ENCODE results near the gene CDC42EP4.
"Not testable (repeated sequence)": the region's sequence is repeated elsewhere in the genome, so short reads cannot be mapped to it uniquely, and the experiment has no call there.

Gene CDC42EP4

GRCh38 chr17:73271072-73271471 is 40.7 kb downstream of the CDC42EP4 start:
- Mint-ChIP-seq H3K36me3 (ENCODE audit: low read depth) (no peaks in the 10 kb centered on the region), H3K27ac (no peak overlapping the region), H3K4me1 (ENCODE audit: low read depth) (no peaks in the 10 kb centered on the region), H3K27me3 (no peaks in the 10 kb centered on the region), H3K4me3 (no peak overlapping the region), H3K9me3 (no peaks in the 10 kb centered on the region)

- Mint-ChIP-seq H3K4me1 (ENCODE audit: low read depth) (no peaks in the 10 kb centered on the region), H3K4me3 (no peak overlapping the region), H3K9me3 (no peaks in the 10 kb centered on the region), H3K36me3 (ENCODE audit: low read depth) (no peaks in the 10 kb centered on the region), H3K27ac (no peak overlapping the region), H3K27me3 (no peaks in the 10 kb centered on the region)
Observed at GRCh38 chr17:73269791-73270190, 42.0 kb downstream of the CDC42EP4 start.

- Mint-ChIP-seq H3K36me3 (ENCODE audit: low read depth) (no peaks in the 10 kb centered on the region), H3K27ac (no peak overlapping the region), H3K27me3 (no peaks in the 10 kb centered on the region), H3K4me3 (no peak overlapping the region), H3K9me3 (no peaks in the 10 kb centered on the region), H3K4me1 (ENCODE audit: low read depth) (no peaks in the 10 kb centered on the region)
Observed at GRCh38 chr17:73269329-73269615, 42.5 kb downstream of the CDC42EP4 start.

GRCh38 chr17:73268582-73269328 is 43.0 kb downstream of the CDC42EP4 start:
- H3K4me3 Mint-ChIP-seq, result no peak overlapping the region

GRCh38 chr17:73267648-73268537 is 43.9 kb downstream of the CDC42EP4 start:
- Mint-ChIP-seq H3K27me3 (peaks cover 3% of the 10 kb centered on the region), H3K36me3 (ENCODE audit: low read depth) (no peaks in the 10 kb centered on the region), H3K27ac (no peak overlapping the region), H3K4me3 (no peak overlapping the region), H3K9me3 (no peaks in the 10 kb centered on the region), H3K4me1 (ENCODE audit: low read depth) (no peaks in the 10 kb centered on the region)

More at GRCh38 chr17:73268582-73269328, 43.0 kb downstream of the CDC42EP4 start:
- Mint-ChIP-seq H3K4me1 (ENCODE audit: low read depth) (no peaks in the 10 kb centered on the region), H3K27me3 (no peaks in the 10 kb centered on the region), H3K27ac (no peak overlapping the region), H3K9me3 (no peaks in the 10 kb centered on the region), H3K36me3 (ENCODE audit: low read depth) (no peaks in the 10 kb centered on the region)

GRCh38 chr17:73266796-73267195 is 45.0 kb downstream of the CDC42EP4 start:
- Mint-ChIP-seq H3K4me3 (no peak overlapping the region), H3K27me3 (peaks cover 3% of the 10 kb centered on the region), H3K27ac (no peak overlapping the region), H3K9me3 (no peaks in the 10 kb centered on the region), H3K36me3 (ENCODE audit: low read depth) (no peaks in the 10 kb centered on the region), H3K4me1 (ENCODE audit: low read depth) (no peaks in the 10 kb centered on the region)

GRCh38 chr17:73265646-73266640 is 45.9 kb downstream of the CDC42EP4 start:
- Mint-ChIP-seq H3K27me3 (peaks cover 3% of the 10 kb centered on the region), H3K36me3 (ENCODE audit: low read depth) (no peaks in the 10 kb centered on the region), H3K4me1 (ENCODE audit: low read depth) (no peaks in the 10 kb centered on the region), H3K9me3 (no peaks in the 10 kb centered on the region), H3K4me3 (no peak overlapping the region), H3K27ac (no peak overlapping the region)

GRCh38 chr17:73264448-73264847 is 47.4 kb downstream of the CDC42EP4 start:
- H3K9me3 Mint-ChIP-seq; H3K4me1 Mint-ChIP-seq (ENCODE audit: low read depth); H3K27me3 Mint-ChIP-seq; H3K4me3 Mint-ChIP-seq; H3K27ac Mint-ChIP-seq; H3K36me3 Mint-ChIP-seq (ENCODE audit: low read depth): not testable (repeated sequence)

- Mint-ChIP-seq H3K9me3 (no peaks in the 10 kb centered on the region), H3K36me3 (ENCODE audit: low read depth) (no peaks in the 10 kb centered on the region), H3K27ac (no peak overlapping the region), H3K4me3 (no peak overlapping the region), H3K4me1 (ENCODE audit: low read depth) (no peaks in the 10 kb centered on the region), H3K27me3 (peaks cover 3% of the 10 kb centered on the region)
Observed at GRCh38 chr17:73262676-73263642, 48.8 kb downstream of the CDC42EP4 start.

- Mint-ChIP-seq H3K4me3 (no peak overlapping the region), H3K27me3 (peaks cover 3% of the 10 kb centered on the region), H3K4me1 (ENCODE audit: low read depth) (no peaks in the 10 kb centered on the region), H3K36me3 (ENCODE audit: low read depth) (no peaks in the 10 kb centered on the region), H3K9me3 (no peaks in the 10 kb centered on the region), H3K27ac (no peak overlapping the region)
Observed at GRCh38 chr17:73261952-73262675, 49.7 kb downstream of the CDC42EP4 start.

- Mint-ChIP-seq H3K4me1 (ENCODE audit: low read depth) (no peaks in the 10 kb centered on the region), H3K36me3 (ENCODE audit: low read depth) (no peaks in the 10 kb centered on the region), H3K4me3 (no peak within 1 kb of the TSS), H3K27me3 (peaks cover 3% of the 10 kb centered on the region), H3K27ac (no peak within 1 kb of the TSS), H3K9me3 (no peaks in the 10 kb centered on the region)
Observed at GRCh38 chr17:73261617-73261951, 50.2 kb downstream of the CDC42EP4 start, which contains the start of gene CPSF4L. Gene CPSF4L, minus strand, starts transcription at chr17:73261880. Its CDS starts 62 bp downstream, at chr17:73261818.

GRCh38 chr17:73257516-73257915 is 54.3 kb downstream of the CDC42EP4 start:
- Mint-ChIP-seq H3K9me3 (no peaks in the 10 kb centered on the region), H3K4me3 (no peak overlapping the region), H3K27me3 (no peaks in the 10 kb centered on the region), H3K4me1 (ENCODE audit: low read depth) (no peaks in the 10 kb centered on the region), H3K27ac (no peak overlapping the region), H3K36me3 (ENCODE audit: low read depth) (no peaks in the 10 kb centered on the region)

- H3K27me3 Mint-ChIP-seq, result no peaks in the 10 kb centered on the region
- no peaks in the 10 kb centered on the region for H3K36me3 Mint-ChIP-seq (ENCODE audit: low read depth)
- no peak overlapping the region for H3K27ac Mint-ChIP-seq
- no peak overlapping the region for H3K4me3 Mint-ChIP-seq
- H3K4me1 Mint-ChIP-seq (ENCODE audit: low read depth), result no peaks in the 10 kb centered on the region
- no peaks in the 10 kb centered on the region for H3K9me3 Mint-ChIP-seq
Observed at GRCh38 chr17:73256220-73256619, 55.6 kb downstream of the CDC42EP4 start.

Measured in stimulated activated naive CD8-positive, alpha-beta T cell treated with anti-CD3 and anti-CD28 coated beads, Interleukin-15, Interleukin-2, amounts not matched to agents 100 ng/mL and 50 ng/mL, for 24 hours (primary cell).